HG02571 (cell line): ENCODE data around the gene SLX9.
"Not testable (repeated sequence)": the region's sequence is repeated elsewhere in the genome, so short reads cannot be mapped to it uniquely, and the experiment has no call there.

Source experiments
- ATAC-seq: cut with Tn5 transposase; IDR thresholded peaks from one replicate; pipeline ENCODE4 v1.9.1; 2021; ENCODE audit warnings: mild to moderate bottlenecking, moderate library complexity; ENCODE audit not compliant: unreplicated experiment

The SLX9 gene

GRCh38 chr21:44972821-44973220 is 33.0 kb downstream of the SLX9 start:
- no peak for ATAC-seq

- ATAC-seq: no peak
Measured at GRCh38 chr21:44973598-44973997, 33.8 kb downstream of the SLX9 start.

- no peak for ATAC-seq
Measured at GRCh38 chr21:44974676-44975075, 34.8 kb downstream of the SLX9 start.

- ATAC-seq: no peak
Measured at GRCh38 chr21:44975720-44976555, 36.1 kb downstream of the SLX9 start.

GRCh38 chr21:44976556-44977393 is 36.9 kb downstream of the SLX9 start:
- ATAC-seq: not testable (repeated sequence)

GRCh38 chr21:44977616-44978340 is 37.9 kb downstream of the SLX9 start:
- no peak for ATAC-seq

GRCh38 chr21:44979687-44980561 is 40.1 kb downstream of the SLX9 start:
- no peak for ATAC-seq

GRCh38 chr21:44980562-44981489 is 41.0 kb downstream of the SLX9 start:
- no peak for ATAC-seq

- no peak for ATAC-seq
Measured at GRCh38 chr21:44982558-44983250, 42.9 kb downstream of the SLX9 start.

GRCh38 chr21:44983421-44984206 is 43.8 kb downstream of the SLX9 start:
- ATAC-seq: no peak

GRCh38 chr21:44984428-44984791 is 44.6 kb downstream of the SLX9 start:
- ATAC-seq: no peak

- ATAC-seq: no peak
Measured at GRCh38 chr21:44984792-44985440, 45.1 kb downstream of the SLX9 start.

- no peak for ATAC-seq
Measured at GRCh38 chr21:44985441-44986401, 45.9 kb downstream of the SLX9 start.

- no peak for ATAC-seq
Measured at GRCh38 chr21:44986471-44987291, 46.9 kb downstream of the SLX9 start.

GRCh38 chr21:44987301-44987885 is 47.6 kb downstream of the SLX9 start:
- no peak for ATAC-seq
